T follicular helper cell (primary cell): ENCODE results near the gene CDH16.
A peak's percentile ranks its signal among the peaks of the same experiment; 100 is the strongest.

Experiments
- DNase-seq: peaks from one replicate; pipeline ENCODE4 v3.0.0-alpha.2; 2020; ENCODE audit warnings: low read depth

Gene CDH16

DNA sequence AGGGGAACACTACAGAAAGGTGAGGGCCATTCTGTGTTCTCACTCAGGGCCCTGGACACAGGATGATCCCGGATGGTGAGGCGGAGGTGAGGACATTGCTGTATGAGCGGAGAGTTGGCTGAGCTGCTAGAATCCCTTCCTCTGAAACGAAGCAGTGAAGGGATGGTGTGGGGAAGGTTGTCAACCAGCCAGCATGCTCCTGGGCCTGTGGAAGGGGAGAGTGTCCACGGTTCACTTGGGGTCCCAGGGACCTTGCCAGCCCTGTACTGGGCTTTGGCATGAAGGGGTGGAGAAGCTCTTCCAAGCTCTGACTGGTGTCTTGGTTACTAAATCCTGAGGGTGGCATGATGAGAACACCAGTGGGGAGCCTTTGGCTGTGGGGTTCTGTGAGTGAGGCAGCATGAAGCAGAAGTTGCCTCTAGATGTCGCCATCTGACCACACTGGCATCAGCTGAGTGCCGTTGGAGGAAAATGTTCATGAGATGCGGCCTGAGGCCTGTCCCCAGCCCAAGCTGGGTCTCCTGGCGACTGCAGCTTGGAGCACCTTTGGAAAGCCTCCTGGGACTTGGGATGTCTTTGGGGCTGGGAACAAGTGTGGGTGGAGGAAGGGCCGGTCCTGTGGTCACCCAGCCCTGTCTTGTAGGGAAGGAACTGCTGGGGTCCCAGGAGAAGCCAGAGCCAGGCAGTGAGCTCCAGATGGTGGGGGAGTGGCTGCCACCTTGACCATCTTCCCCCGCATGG lies 23.6 kb downstream of the CDH16 start:
- peak; percentile 26 for DNase-seq

DNA sequence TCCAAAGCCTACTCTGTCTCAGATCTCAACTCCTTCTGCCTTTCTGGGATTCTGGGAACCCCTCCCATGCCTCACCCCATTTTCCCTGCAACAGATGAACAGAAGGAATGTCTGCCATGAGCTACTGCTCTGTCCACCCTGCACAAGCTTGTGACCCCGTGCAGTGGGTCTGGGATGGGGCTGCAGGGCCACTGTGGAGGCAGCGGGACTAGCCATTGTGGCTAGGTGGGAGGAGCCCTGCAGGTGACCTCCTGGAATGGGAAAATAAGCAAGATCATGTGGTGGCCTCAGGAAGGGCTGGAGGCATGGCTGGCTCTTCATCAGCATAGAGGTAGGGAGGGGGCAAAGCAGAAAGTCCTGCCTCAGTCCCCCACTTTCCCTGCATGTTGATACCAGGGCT lies 24.6 kb downstream of the CDH16 start:
- DNase-seq: no peak

DNA sequence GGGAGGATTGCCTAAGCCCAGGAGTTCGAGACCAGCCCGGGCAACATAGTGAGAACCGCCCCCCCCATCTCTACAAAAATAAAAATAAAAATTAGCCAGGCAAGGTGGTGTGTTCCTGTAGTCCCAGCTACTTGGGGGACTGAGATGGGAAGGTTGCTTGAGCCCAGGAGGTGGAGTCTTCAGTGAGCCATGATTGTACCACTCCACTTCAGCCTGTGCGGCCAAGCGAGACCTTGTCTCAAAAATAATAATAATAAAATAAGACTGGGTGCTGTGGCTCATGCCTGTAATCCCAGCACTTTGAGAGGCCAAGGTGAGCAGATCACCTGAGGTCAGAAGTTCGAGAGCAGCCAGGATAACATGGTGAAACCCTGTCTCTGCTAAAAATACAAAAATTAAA lies 26.9 kb downstream of the CDH16 start:
- no peak for DNase-seq

DNA sequence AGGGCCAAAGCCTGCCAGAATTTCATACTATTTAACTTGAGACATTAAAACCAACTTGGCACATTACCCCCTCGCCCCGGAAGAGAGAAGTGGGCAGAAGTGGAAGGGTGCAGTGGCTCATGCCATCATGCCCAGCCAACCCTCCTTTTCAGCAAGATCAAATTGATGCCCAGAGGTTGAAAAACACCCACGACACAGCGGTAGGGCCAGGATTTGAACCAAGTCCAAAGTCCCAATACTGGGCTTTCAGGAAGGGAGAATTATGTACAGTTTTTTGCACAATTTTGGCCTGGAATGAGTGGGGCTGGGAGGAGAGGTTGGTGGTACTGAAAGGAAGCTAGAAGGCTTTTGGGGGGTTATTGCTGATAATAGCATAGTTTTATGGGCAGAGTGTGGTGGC lies 27.3 kb downstream of the CDH16 start:
- DNase-seq: no peak

DNA sequence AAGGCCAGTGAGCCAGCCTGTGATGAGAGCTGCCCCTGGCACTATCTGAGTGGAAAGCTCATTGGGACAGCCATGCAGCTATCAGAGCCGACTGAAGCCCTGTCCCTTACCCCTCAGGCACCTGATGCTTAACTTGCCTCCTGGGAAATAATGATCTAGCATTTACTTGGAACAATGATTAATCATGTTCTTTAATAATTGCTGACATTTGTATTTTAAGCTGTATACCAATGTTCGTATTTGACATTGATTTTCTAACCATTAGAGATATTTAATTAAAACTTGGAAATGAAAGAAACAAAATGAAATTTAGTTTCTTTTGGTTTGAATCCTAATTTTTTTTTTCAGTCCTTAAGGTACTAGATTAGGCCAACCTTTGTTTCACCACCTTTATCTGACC lies 27.9 kb downstream of the CDH16 start:
- DNase-seq: no peak

DNA sequence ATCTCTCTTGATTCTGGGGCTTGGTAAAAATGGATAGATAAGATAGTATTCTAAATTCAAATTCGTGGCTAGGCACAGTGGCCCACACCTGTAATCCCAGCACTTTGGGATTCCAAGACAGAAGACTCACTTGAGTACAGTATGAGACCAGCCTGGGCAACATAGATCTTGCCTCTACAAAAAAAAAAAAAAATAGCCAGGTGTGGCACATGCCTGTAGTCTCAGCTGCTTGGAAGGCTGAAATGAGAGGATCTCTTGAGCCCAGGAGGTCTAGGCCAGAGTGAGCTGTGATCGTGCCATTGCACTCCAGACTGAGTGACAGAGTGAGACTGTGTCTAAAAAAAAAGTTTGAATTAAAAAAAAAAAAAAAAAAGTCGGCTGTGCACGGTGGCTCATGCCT lies 29.1 kb downstream of the CDH16 start:
- DNase-seq: no peak

DNA sequence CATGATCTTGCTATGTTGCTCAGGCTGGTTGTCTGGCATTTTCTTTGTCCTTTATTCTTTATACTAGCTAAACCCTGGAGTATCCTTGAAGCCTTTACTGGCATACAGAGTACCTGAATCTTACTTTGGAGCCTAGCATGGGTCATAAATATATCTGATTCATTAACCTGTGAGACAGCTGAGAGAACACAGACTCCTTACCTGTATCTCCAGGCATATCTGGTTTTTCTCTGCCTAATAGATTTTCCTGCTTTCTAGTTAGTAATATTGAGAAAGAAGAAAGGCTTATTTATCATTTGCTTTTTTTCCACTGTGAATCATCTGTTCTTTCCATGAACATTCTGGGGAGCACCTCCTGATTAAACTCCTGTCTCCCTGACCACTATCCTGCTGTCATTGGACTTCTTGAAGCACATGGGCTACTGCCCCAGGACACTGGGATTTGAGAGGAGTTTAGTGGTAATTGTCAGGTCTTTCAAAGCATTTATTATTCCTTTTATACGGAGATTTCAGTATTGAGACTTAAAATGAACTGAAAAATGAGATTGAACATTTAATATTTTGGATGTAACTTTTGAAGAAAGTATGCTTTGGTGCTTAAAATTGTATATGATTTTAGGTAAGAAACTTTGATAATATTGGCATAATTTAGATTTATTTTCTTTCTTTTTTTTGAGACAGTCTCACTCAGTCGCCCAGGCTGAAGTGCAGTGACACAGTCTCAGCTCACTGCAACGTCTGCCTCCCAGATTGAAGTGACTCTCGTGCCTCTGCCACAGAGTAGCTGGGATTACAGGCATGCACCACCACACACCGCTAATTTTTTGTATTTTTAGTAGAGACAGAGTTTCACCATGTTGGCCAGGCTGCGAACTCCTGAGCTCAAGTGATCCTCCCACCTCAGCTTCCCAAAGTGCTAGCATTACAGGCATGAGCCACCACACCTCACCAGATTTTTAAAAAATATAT lies 29.8 kb downstream of the CDH16 start:
- no peak for DNase-seq

DNA sequence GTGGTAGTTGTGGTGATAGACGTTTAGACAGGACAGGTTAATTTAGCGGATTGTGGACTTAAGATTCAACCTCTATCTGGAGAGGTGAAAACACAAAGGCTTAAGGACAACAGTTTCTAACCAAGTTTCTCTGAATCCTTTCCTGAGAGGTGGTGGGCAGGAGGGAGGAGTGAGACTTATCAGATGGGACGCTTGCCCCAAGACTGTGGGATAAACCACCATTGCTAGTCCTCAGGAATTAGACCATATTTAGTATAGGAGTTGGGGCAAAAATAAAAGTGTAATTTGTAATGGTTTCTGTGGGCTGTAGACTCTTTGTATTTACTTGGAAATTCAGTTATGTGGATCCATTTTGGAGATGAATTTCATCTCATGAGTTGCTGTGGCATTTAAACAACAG lies 31.8 kb downstream of the CDH16 start:
- DNase-seq: no peak

DNA sequence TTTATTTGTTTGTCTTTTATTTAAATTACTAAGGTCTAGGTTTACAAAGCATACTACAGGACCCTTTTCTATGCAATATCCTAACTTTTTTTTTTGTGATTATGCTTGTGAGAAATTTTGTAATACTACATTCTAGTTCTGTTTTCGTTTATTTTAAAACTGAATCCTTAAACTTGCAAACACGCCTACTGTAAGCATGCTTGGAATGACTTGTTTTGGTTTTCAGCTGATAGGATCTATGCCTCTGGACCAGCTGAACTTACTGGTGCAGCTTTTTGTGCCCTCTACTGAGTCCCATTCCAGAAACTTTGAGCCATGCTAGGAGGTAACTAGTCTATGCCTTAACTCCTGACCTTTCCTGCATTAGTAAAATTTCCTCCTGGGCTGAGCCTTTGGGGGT lies 32.4 kb downstream of the CDH16 start:
- DNase-seq: no peak

DNA sequence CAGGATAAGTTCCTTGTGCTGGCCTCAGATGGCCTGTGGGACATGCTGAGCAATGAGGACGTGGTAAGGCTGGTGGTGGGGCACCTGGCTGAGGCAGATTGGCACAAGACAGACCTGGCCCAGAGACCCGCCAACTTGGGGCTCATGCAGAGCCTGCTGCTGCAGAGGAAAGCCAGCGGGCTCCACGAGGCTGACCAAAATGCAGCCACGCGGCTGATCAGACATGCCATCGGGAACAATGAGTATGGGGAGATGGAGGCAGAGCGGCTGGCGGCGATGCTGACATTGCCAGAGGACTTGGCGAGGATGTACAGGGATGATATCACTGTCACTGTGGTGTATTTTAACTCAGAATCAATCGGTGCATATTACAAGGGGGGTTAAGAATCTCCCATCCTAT lies 33.2 kb downstream of the CDH16 start:
- DNase-seq: no peak

DNA sequence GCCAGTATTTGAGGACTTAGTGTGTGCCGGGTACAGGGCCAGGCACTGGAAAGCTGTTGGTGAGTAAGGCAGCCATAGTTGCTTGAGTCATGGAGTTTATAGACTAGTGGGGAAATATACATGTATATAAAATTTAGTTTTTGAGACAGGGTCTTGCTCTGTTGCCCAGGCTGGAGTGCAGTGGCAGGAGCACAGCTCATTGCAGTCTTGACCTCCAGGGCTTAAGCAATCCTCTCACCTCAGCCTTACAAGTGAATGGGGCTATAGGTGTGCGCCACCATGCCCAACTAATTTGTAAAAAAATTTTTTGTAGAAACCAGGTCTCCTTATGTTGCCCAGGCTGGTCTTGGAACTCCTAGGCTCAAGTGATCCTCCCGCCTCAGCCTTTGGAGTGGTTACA lies 36.0 kb downstream of the CDH16 start:
- DNase-seq: no peak

DNA sequence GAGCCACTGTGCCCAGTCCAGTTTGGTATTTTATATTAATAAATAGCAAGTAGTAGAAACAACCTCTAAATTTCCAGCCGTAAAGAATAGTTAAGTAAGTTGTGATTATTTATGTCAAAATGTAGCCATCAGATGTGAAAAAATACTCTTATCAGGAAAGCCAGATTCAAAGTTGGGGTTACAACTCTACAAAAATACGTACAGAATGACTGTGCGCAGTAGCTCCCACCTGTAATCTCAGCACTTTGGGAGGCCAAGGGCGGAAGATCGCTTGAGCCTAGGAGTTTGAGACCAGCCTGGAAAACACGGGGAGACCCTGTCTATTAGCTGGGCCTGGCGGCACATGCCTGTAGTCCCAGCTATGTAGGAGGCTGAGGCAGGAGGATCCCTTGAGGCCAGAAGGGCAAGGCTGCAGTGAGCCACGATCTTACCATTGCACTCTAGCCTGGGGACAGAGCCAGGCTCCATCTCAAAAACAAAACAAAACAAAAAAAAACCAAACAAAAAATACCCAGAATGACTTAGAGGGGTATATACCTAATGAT lies 36.6 kb downstream of the CDH16 start:
- no peak for DNase-seq

DNA sequence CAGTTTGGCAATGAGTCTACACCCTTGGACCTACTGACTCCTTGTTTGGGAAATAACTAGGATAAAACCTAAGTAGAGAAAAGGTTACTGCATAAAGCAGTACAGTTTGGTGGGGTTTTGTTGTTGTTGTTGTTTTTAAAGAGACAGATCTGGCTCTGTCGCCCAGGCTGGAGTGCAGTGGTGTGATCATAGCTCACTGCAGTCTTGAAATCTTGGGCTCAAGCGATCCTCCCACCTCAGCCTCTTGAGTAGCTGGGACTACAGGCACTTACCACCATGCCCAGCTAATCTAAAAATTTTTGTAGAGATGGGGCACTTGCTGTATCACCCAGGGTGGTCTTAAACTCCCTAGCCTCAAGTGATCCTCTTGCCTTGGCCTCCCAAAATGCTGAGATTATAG lies 37.1 kb downstream of the CDH16 start:
- no peak for DNase-seq

DNA sequence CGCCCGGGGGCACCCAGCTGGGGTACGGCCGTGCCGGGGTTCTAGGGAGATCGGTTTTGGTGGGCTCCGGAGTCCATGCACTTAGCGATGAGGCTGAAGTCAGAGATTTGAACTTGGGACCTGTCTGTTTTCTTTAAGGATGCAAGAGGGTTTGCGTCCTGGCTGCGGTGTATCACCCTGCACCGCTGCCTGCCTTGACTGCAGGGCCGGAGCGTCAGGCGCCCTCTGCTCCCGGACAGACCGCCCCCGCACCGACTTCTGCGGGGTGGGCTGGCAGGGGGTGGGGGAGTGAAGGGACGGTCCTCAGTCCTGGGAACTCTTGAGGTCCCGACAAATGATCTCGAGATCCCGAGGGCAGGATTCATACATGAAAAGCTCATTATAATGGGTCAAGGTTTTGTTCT lies 37.7 kb downstream of the CDH16 start:
- no peak for DNase-seq

DNA sequence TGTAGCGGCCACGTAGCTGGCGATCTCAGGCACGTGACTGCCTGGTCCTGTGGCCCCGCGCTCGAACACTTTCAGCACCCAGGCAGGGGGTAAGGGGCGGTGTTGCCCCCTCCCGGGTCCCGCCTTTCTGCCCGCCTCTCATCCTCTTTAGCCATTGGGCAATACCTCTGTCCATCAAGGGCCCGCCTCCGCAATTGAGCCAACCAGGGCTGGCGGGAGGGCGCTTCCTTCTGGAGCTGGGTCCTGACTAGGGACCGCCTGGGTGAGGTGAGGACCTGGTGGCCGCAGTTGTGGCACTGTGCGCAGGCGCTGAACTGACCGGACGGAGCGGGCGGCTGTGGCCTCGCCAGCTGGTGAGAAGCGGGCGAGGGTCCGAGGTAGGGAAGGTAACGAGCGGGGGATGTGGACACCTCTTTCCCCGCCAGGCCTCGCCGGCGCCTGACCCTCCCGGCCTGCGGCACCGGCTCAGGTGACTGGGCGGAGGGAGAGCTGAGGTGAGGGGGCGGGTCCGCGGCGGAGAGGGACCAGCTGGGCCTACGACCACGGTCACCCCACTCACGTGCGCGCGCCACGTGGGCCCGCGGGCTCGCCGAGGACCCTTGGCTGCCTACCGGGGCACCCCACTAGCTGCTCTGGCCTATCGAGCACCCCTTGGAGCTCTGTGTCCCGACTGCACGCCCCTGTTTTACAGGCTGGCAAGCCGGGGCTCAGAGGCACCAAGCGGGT lies 38.2 kb downstream of the CDH16 start, which contains the start of gene PDP2:
Gene PDP2, plus strand, starts transcription at position 228 of the 726 bp plus-strand sequence. CDS start 3,770 bp downstream, outside the sequence.
- peak; percentile 85 for DNase-seq

DNA sequence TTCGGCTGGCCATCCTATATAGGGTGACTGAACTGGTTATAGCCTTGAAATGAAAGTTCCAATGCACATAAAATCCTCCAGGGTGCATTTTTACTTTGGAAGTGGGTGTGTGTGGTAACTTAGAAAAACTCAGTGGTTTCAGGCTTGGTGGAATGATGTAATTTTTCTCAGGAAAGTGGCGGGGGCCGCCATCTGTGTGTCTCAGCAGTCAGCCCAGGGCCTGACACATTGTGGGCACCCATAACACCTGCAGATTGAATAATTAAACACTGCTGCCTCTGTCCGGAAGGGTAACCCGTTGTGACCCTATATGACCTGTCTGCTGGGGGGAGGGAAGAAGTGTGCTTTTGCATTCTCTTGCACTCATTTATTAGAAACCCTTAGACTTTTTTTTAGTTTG lies 40.6 kb downstream of the CDH16 start:
- DNase-seq: no peak

DNA sequence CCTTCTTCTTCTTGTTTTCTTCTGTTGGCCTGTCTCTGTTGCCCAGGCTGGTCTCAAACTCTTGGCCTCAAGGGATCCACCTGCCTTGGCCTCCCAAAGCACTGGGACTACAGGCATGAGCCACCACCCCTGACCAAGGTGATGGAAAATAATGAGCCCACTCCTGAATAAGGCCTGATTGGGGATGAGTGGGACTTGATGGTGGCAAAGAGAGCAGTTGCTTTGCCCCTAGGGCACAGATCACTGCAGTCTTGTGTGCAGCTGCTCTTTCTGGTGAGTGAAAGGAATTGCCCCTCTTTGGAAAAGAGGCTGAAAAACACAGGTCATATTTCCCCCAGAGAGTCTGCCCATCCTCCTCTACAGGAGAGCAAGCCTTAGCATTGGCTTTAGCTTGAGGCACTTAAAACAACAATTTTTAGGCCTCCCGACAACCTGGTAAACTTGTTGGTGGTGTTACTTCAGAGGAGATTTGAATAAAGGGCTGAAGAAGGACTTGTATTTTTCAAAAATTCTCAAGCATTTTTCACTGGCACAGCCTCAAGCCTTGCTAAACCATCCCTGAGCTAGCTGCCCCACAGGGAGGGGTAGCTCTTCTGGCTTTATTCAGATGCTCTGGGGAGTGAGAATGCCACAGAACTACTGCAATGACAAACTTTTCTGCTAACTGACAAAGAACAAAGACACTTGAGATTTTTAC lies 44.5 kb downstream of the CDH16 start:
- DNase-seq: no peak

DNA sequence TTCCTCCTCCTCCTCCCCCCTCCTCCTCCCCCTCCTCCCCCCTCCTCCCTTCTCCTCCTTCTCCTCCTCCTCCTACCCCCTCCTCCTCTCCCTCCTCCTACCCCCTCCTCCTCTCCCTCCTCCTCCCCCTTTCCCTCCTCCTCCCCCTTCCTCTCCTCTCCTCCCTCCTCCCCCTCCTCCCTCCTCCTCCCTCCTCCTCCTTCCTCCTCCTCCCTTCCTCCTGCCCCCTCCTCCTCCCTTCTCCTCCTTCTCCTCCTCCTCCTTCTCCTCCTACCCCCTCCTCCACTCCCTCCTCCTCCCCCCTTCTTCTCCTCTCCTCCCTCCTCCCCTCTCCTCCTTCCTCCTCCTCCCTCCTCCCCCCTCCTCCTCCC lies 45.0 kb downstream of the CDH16 start:
- DNase-seq: no peak

DNA sequence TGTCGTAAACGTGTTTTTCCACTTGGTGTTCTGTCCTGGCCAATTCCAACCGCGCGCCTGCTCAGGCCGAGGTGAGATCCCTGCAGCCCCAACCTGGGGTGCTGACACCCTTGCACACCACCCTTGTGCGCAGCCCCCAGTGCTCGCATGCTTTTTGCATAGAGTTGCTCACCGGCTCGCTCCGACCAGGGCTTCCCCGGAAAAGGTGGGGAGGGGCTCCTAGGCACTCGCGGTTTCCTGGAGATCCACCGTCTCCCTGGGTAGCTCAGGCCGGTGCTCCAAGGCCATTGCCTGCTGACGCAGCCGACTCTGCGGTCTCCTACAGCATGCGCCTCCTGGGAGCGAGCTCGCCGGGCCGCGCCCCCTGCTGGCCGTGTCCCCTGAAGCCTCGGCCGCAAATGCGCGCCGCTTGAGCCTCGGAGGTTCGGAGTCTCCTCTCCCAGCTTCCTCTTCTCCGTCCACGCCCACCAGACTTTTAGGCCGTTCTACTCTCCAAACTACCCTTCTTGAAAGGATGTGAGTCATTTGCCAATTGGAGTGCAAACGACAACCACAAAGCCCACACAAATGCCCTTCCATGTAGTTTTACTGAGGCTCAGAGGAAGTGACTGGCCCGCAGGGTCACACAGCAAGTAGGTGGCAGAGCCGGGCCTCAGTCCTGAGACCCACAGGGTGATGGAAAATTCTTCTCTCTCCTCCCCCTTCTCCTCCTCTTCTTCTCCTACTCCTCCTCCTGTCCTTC lies 45.6 kb downstream of the CDH16 start:
- DNase-seq: peak; percentile 69

DNA sequence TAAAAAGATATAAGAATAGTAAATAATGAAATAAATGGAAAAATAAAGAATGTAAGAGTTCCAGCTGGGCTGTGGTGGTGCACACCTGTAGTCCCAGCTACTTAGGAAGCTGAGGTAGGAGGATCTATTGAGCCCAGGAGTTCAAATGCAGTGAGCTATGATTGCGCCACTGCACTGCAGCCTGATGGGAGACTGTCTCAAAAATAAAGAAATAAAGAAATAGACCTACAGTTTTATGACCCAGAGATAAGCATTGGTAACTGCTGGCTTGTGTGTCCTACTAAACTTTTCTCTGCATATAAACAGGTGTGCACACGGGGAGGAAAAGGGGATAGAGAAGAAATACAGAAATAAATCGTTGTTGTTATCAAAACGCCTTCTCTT lies 46.1 kb downstream of the CDH16 start:
- no peak for DNase-seq

DNA sequence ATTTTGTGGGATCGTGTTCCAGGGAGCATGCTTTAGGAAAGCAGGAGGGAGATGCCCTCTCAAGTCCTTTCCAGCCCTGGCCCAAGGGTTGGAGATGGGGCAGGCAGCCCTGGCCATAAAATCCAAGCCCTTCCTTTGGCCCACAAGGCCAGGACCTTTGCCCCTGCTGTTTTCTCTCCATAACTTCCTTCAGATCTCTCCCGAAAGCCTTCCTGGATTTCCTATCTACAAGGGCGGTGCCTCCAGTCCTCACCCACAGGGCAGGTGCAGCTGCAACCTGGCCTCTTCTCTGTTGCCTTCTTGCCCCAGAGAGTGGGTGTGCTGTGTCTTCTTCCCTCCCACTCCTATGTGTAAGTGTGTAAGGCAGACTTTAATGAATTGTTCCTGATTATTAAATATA lies 46.8 kb downstream of the CDH16 start:
- no peak for DNase-seq
